Raji (cell line): ENCODE measurements around the gene RASGRP1.

ENCODE experiments used
- POLR2A ChIP-seq: IDR thresholded peaks from 2 replicates; pipeline ENCODE4 v1.6.1; 2011; ENCODE audit warnings: low read depth, low read length, control low read depth; ENCODE audit not compliant: insufficient read depth

The RASGRP1 gene

DNA sequence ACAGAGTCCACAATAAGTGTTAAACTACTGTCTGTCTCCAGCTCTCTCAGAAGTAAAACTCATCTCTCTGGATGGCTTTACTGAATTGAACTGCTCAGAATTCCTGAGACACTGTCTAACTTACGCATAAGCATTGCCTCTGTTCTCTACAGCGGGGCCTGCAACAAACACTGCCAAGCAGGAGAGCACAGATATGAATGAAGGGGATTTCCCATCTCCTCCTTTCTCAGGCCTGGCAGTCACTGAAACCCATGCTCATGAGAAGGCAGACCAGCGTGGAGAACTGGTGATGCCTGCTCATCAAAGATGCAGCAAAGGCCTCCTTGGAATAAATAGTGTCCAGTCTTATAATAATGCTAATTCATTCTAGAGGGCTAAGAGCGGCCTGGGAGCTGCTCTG is 10.3 kb downstream of the RASGRP1 start:
- no peak for TF ChIP-seq POLR2A

DNA sequence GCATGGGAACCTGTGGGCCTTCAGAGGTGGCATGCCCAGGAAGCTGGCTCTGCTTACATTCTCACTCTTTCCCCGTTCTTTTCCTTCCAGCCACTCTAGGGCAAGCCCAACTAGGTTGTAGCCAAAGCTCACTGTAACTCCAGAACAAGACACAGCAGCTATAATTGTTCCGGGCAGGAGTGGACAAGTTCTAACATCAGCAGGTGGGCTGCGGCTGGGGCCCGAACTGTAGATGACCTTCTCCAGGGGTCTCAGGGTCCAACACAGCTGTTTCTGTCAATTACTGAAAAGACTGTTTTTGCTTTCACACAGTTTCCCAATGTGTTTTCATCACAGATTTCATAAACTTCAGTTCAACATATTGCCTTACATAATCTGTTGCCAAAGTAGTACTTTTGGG is 11.5 kb downstream of the RASGRP1 start:
- TF ChIP-seq POLR2A, result no peak

DNA sequence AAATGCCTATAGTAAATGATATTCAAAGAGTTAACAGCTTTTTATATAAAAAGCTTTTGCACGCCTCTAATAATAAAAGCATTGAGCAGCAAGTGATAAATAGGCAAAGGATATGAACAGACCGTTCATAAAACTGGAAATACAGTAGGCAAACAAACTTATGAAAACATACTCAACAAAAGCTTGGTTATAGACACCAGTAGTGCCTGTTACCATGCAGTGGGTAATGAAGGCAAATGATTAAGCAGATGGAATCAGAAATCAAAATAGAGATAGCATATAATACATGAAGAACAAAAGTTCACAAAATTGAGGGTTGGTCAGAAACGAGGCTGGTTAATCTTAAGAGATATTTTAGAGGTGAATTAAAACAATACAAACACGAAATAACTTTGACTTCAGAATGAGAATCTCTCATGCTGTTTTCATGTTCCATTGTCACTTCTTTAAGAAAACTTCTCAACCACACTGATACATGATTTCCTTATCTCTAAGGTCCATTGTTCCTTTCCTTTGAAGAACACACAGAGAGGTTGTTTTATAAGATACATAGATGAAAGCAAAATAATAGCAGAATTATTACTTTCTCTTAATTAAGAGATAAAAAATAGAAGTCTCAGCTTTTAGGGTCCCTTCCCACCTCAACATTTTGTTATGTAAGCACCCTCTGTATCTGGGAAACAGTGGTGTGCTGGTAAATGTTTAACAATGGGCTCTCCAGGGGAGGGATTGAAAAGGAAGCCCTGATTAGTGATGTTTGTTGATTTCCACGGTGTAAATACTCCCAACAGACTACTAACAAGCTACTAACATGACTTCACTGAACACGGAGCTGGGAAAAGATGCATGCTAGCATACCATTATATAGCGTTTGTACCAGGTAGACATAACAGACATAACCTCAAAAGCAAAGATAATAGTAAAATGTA is 12.6 kb downstream of the RASGRP1 start:
- TF ChIP-seq POLR2A, result no peak

DNA sequence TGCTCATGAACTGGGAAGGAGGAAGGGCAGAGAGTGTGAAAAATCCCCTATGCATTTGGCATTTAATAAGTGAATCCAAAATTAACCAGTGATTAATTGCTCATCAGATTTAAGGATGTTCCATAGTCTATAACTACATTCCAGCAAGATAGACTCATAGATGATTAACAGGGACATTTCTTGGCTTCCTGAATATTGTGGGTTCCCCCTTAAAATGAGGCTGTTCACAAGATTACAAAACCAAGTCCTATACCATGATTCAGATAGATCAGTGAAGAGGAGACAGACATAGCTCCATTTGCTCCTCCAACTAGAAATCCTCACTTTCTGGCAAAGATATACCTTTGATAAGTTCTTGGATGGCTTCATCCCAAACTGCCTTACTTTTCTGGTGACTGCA is 15.4 kb downstream of the RASGRP1 start:
- TF ChIP-seq POLR2A, result no peak

DNA sequence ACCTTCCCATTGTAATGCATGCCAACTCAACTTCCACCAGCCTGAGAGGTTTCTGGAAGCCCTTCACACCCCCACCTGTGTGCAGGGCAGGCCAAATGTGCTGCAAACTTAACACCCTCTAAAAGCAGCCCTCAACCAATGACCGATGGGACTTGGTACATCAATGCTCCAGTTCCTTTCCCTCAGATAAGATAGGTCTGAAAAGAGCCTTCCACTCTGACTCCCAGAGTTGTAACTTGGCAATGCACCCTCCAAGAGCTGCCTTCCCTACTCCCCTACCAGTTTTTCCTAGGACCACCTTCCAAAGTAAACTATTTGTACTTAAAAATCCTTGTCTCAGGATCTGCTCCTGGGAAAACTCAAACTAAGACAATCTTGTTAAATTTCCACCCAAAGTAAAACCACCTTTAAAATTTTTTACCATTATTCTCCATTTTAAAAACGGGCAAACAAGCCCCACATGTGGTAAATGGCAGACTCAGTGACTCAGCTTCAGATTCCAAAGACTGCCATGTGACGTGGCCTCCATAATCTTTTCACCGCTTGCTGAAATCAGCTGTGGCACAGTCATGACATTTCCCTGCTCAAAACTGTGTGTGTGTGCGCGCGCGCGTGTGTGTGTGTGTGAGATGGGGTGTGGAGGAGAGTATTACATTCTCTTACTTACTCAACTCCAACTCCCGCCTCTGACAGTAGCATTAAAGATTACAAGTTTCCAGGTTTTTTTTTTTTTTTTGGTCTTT is 17.2 kb downstream of the RASGRP1 start:
- TF ChIP-seq POLR2A, result no peak

DNA sequence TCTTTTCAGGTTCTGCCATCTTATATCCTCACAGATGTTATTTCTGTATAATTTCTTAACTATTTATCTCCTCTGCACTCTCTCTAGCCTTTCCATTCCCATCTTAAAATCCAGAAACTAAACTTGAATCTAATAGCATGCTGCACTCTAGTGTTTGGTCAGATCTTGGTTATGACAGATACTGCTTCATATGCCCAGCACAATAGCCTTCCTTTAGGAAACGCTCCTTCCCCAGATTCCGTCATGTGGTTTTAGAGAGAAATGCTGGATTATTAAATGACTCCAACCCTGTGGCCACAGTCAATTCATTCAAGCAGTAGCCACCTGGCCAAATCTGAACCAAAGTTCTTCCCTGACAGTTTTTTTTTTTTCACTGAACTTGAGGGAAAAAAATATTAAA is 19.4 kb downstream of the RASGRP1 start:
- TF ChIP-seq POLR2A, result no peak

DNA sequence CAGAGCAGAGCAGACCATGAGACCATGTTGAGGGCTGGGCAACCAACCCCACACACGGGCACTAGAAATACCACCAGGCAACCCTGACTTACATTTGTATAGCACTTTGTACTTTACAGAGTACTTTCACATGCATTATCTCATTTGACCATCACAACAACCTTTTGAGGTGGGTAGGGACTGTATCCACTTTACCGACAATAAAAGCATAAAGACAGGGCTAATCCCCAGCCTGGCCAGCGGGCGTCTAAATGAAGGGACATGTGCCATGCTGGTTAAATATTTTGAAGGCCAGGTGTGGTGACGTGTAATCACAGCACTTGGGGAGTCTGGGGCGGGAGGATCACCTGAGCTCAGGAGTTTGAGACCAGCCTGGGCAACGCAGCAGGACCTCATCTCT is 23.6 kb downstream of the RASGRP1 start:
- no peak for TF ChIP-seq POLR2A

DNA sequence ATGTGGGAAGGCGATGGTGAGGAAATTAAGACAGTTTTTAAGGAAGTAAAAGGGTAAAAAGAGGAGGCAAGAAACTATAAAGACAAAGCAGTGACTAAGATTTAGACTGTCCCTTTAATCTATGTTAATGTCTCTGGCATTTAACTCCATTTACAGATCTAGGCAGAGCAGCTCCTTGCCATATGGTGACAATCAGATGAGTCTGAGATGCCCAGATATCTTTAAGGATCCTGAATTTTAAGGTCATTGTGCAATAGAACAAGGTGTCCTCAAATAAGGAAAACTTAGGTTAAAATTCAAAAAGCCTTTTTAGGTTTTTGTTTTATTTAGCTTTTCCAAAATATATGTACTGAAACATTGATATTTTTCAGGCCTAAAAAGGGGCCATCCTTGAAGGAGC is 24.1 kb downstream of the RASGRP1 start:
- no peak for TF ChIP-seq POLR2A

DNA sequence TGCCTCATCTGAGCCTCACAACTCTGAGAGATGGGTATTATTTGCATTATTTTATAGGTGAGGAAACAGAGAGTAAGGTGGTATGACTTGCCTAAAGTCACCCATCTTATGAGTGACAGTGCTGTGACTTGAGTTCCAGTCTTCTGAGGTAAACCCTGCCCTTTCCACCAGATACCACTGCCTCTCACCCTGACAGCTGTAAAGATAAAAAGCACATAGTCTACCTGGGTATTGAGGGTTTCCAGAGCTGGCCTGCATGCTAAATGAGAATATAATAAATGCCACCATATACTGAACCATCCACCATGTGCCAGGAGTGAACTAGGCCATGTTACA is 25.6 kb downstream of the RASGRP1 start:
- TF ChIP-seq POLR2A, result no peak

DNA sequence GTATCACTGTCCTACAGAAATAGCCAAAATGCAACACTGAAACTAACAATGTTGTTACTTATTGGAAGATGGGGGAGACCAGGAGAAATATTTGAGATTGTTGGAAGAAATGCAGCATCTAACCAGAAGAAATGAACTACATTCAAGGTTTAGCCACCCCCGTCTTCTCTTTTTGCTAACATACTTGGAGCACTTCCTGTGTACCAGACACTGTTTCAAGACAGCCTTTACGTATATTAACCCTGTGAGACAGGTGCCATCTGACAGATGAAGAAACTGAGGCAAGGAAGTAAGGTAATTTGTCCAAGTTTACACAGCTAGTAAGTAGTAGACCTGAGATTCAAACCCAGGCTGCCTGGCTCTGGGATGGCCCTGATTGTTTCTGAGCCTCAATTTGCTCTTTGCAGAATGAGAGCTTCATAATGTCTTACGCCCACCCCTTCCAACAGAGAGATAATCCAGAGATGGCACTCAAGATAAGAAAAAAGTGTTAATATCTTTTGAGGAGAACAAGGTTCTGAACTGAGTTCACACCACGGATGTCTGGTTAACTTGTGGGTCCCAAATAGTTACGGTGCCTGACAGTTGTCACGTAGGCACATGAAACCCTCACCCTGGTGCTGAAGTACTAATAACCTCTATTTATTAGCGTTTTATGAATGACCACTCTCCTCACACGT is 26.1 kb downstream of the RASGRP1 start:
- TF ChIP-seq POLR2A, result no peak

DNA sequence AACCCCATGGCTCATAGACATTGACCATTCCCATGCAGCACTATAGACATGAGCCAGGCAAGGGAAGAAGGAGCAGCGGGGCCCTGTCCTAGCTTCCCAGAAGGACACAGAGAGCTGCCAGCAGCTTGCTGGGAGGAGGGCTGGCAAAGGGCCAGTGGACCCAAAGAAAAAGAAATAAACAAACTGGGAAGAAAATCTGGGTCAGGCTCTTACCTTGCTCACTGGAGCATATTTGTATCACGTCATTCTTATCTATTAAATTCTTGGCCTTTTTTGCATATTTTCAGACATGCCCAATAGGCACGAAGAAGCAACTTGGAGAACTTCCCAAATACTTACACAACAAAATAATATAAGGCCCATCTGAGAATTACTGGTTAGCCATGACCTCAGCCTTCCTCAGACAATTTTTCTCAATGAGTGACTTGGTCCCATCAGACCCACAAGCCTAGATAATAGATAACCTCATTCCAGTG is 28.4 kb downstream of the RASGRP1 start:
- TF ChIP-seq POLR2A, result no peak

DNA sequence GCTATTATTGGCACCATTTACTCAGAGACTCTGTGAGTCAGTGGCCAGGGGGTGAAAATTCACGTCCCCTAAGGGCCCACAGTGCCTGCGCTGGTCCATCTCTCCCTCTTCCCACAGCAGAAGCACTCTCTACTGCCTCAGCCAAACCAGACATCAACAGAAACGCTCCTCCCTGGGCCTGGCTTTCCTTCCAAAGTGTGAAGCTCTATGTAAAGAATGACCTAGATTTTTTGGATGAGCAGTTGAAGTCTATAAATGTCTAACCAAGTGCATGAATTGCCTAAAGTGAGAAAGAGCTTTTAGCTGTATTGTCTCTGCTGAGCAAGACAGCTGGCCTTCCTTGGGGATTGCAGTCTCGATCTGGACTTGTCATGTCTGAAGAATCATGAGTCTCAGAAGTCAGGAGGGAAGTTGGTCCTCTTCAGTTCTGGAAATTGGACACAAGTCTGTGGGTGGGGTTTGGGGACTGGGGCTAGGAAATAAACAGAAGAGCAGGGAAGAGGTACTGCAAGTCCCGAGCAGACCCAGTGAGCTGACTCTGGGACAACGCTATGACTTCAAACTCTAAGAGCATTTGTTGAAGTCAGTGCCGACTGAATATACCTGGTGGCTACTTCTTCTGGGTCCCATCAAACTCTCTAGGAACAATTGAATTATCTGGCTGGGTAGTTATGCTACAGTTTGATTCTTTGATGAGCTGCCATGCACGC is 29.0 kb downstream of the RASGRP1 start:
- TF ChIP-seq POLR2A, result no peak

DNA sequence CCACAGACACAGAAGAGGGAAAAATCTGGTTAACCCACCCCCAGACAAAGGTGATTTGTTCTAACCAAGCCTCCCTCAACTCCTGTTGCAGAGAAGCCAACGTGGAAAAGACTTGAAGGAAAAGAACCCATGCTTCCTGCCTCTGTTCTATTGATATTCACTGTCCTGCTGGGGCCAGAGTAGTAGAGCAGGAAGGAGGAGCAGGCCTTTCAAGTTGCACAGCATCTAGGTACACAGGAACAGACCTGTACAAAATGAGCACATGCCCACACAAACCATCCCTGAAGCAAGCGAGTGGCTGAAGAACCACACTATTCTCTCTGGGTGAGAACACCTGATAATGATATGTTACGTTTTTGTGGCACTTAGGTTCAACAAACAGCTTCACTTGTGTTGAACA is 29.9 kb downstream of the RASGRP1 start:
- TF ChIP-seq POLR2A, result no peak

DNA sequence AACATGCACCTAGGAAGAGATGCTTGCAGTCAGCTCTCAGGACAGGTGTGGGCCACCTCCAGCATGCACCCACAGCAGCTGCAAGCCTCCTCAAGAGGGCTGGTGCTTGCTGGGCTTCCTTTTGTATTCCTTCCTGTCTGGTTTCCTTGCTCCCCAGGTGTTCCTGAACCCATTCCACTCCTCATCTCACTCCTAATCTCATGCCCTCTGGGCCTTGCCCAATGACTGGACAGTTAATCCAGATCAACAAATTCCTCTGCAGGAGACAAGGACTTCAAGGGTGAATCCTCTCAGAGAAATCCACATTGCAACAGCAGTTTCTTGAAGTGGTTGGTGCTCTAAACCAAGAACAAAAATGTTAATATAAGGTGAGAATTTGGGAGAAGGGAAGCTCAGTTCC is 30.7 kb downstream of the RASGRP1 start:
- TF ChIP-seq POLR2A, result no peak

DNA sequence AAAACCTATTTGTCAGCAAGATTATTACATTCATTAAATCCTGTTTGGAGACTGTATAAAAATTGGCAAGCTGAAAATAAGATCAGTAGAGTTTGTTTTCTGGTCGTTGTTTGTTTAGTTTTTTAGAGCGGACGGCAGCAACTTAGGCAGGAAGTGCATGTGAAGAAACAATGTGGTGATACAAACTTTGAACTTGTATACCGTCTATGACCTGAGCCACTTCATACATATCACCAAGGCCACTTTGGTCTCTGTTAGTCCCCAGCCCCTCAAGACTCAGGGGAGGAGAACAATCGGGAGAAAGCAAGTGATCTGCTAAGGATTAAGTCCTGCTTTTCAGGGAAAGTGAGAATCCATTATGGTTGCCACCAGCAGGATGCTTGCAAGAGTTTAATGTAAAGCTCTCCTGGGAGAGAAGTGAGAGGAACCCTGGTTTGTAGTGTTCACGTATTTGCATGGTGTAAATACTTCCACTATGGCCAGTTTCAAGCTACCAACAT is 31.1 kb downstream of the RASGRP1 start:
- no peak for TF ChIP-seq POLR2A
